Measurements from ENCODE around the gene CD37. TPM values are rescaled to one million over a fixed set of nuclear protein-coding genes. Genes with fewer than 3 reads are reported as not detected.

The CD37 gene
- total and polyA plus RNA-seq, 2 donors (not counting 1 experiment from before 2014, with no cell fraction given): not detected

- Histone ChIP-seq H3K9ac (ENCODE audit: insufficient read depth, low read length) (peak within 1 kb of the TSS; percentile 79), H3K79me2 (ENCODE audit: control insufficient read depth, insufficient read depth, low read length) (peaks cover 3% of the 10 kb centered on the region), H2AFZ (ENCODE audit: low read length) (peak within 1 kb of the TSS; percentile 75), H3K36me3 (ENCODE audit: control insufficient read depth, insufficient read depth, low read length) (peaks cover 5% of the 10 kb centered on the region), H3K27ac (ENCODE audit: insufficient read depth, low read length) (peak within 1 kb of the TSS; percentile 56), H3K9me3 (ENCODE audit: control insufficient read depth, insufficient read depth, low read depth, low read length) (no peaks in the 10 kb centered on the region), H3K27me3 (ENCODE audit: control insufficient read depth, insufficient read depth, low read length) (no peaks in the 10 kb centered on the region), H3K4me1 (ENCODE audit: control insufficient read depth, extremely low read depth, insufficient read depth, low read length) (peaks cover 6% of the 10 kb centered on the region), H3K4me2 (ENCODE audit: extremely low read depth, insufficient read depth, low read length) (peak within 1 kb of the TSS; percentile 88), H4K20me1 (ENCODE audit: control insufficient read depth, extremely low read depth, insufficient read depth, low read length) (no peaks in the 10 kb centered on the region), H3K4me3 (replicated peaks in 1 of 4; ENCODE audit: control extremely low read depth in 1 of 4, insufficient read depth in 1 of 4, low read depth in 3 of 4, low read length in 4 of 4) (peak within 1 kb of the TSS; percentile 67 to 85 (median 82))
- DNase-seq (ENCODE audit: low read depth in 2 of 2): peak; percentile 97 to 99
- TF ChIP-seq CTCF (conservative IDR thresholded peaks at IDR 0.05 in 1 of 2, IDR thresholded peaks at IDR 0.05 in 1 of 2; ENCODE audit: low read depth in 1 of 2, low read length in 2 of 2) (peak in 1 of 2 donors; percentile 11), EZH2 (IDR thresholded peaks at IDR 0.05; ENCODE audit: low read length, missing control alignments) (no peak)
Observed at GRCh38 chr19:49363268-49364082, 28.3 kb downstream of the CD37 start, which contains the start of gene DKKL1. Gene DKKL1, plus strand, starts transcription at chr19:49363877. Its CDS starts 122 bp downstream, at chr19:49363999.

GRCh38 chr19:49364083-49364737 is 29.0 kb downstream of the CD37 start:
- Histone ChIP-seq H3K4me1 (ENCODE audit: control insufficient read depth, extremely low read depth, insufficient read depth, low read length) (peaks cover 6% of the 10 kb centered on the region), H3K4me3 (replicated peaks in 1 of 4; ENCODE audit: control extremely low read depth in 1 of 4, insufficient read depth in 1 of 4, low read depth in 3 of 4, low read length in 4 of 4) (peak overlapping the region in 2 of 4 experiments; percentile 34 to 84), H3K27me3 (ENCODE audit: control insufficient read depth, insufficient read depth, low read length) (no peaks in the 10 kb centered on the region), H3K9ac (ENCODE audit: insufficient read depth, low read length) (no peak overlapping the region), H3K4me2 (ENCODE audit: extremely low read depth, insufficient read depth, low read length) (peak overlapping the region; percentile 77), H3K79me2 (ENCODE audit: control insufficient read depth, insufficient read depth, low read length) (peaks cover 3% of the 10 kb centered on the region), H4K20me1 (ENCODE audit: control insufficient read depth, extremely low read depth, insufficient read depth, low read length) (no peaks in the 10 kb centered on the region), H3K9me3 (ENCODE audit: control insufficient read depth, insufficient read depth, low read depth, low read length) (no peaks in the 10 kb centered on the region), H2AFZ (ENCODE audit: low read length) (no peak overlapping the region), H3K36me3 (ENCODE audit: control insufficient read depth, insufficient read depth, low read length) (peaks cover 4% of the 10 kb centered on the region), H3K27ac (ENCODE audit: insufficient read depth, low read length) (no peak overlapping the region)
- no peak for TF ChIP-seq EZH2 (IDR thresholded peaks at IDR 0.05; ENCODE audit: low read length, missing control alignments)
- TF ChIP-seq CTCF (conservative IDR thresholded peaks at IDR 0.05 in 1 of 2, IDR thresholded peaks at IDR 0.05 in 1 of 2; ENCODE audit: low read depth in 1 of 2, low read length in 2 of 2): no peak
- no peak for DNase-seq (ENCODE audit: low read depth in 2 of 2)

- H3K27ac ChIP-seq (ENCODE audit: insufficient read depth, low read length): no peak overlapping the region
- H3K4me3 ChIP-seq (replicated peaks in 1 of 4; ENCODE audit: control extremely low read depth in 1 of 4, insufficient read depth in 1 of 4, low read depth in 3 of 4, low read length in 4 of 4): no peak overlapping the region
- H3K79me2 ChIP-seq (ENCODE audit: control insufficient read depth, insufficient read depth, low read length): peaks cover 2% of the 10 kb centered on the region
- H4K20me1 ChIP-seq (ENCODE audit: control insufficient read depth, extremely low read depth, insufficient read depth, low read length): no peaks in the 10 kb centered on the region
- no peaks in the 10 kb centered on the region for H3K9me3 ChIP-seq (ENCODE audit: control insufficient read depth, insufficient read depth, low read depth, low read length)
- no peaks in the 10 kb centered on the region for H3K36me3 ChIP-seq (ENCODE audit: control insufficient read depth, insufficient read depth, low read length)
- H2AFZ ChIP-seq (ENCODE audit: low read length): no peak overlapping the region
- TF ChIP-seq CTCF (conservative IDR thresholded peaks at IDR 0.05 in 1 of 2, IDR thresholded peaks at IDR 0.05 in 1 of 2; ENCODE audit: low read depth in 1 of 2, low read length in 2 of 2): no peak
- no peak for TF ChIP-seq EZH2 (IDR thresholded peaks at IDR 0.05; ENCODE audit: low read length, missing control alignments)
- no peaks in the 10 kb centered on the region for H3K27me3 ChIP-seq (ENCODE audit: control insufficient read depth, insufficient read depth, low read length)
- no peak for DNase-seq (ENCODE audit: low read depth in 2 of 2)
- peaks cover 6% of the 10 kb centered on the region for H3K4me1 ChIP-seq (ENCODE audit: control insufficient read depth, extremely low read depth, insufficient read depth, low read length)
- H3K9ac ChIP-seq (ENCODE audit: insufficient read depth, low read length): no peak overlapping the region
- H3K4me2 ChIP-seq (ENCODE audit: extremely low read depth, insufficient read depth, low read length): no peak overlapping the region
Observed at GRCh38 chr19:49366110-49366509, 30.9 kb downstream of the CD37 start.
